PC-9 (cell line): ENCODE measurements around the gene GALNT10.

Experiments
- CTCF ChIP-seq: fragments of 200-600 bp; sonication (generic); conservative IDR thresholded peaks from 2 replicates; pipeline ENCODE4 v1.6.1; 2017; ENCODE audit warnings: mixed run types, antibody characterized with exemption, mild to moderate bottlenecking, moderate library complexity
- EZH2 ChIP-seq: fragments of 200-600 bp; sonication (generic); IDR thresholded peaks from 2 replicates; pipeline ENCODE4 v1.8.0; 2017; ENCODE audit warnings: antibody characterized with exemption, low read depth

- TF ChIP-seq CTCF = no peak
- no peak for TF ChIP-seq EZH2
Measured at GRCh38 chr5:154217462-154217861, 26.9 kb downstream of the GALNT10 start.
